ENCODE data around the gene TAGLN2. TPM values are rescaled to one million over a fixed set of nuclear protein-coding genes. Genes with fewer than 3 reads are reported as not detected.

The TAGLN2 gene
- total RNA-seq, 1 donor from 2014 or later, result 435 TPM

GRCh38 chr1:159915571-159916241 lies 9.6 kb downstream of the TAGLN2 start:
- Histone ChIP-seq H3K36me3 (peaks cover 44% of the 10 kb centered on the region), H3K27ac (peak overlapping the region; percentile 17), H3K27me3 (no peaks in the 10 kb centered on the region), H3K9me3 (no peaks in the 10 kb centered on the region), H3K4me3 (no peak overlapping the region), H3K4me1 (peaks cover 66% of the 10 kb centered on the region)
- DNase-seq (peak; percentile 18), ATAC-seq (no peak)
- intact Hi-C loops (cut with DNase I), result no loop called here
- no peak for TF ChIP-seq CTCF (IDR thresholded peaks at IDR 0.05)

GRCh38 chr1:159914252-159915018 lies 10.9 kb downstream of the TAGLN2 start:
- intact Hi-C loops (cut with DNase I), result no loop called here
- Histone ChIP-seq H3K4me1 (peaks cover 67% of the 10 kb centered on the region), H3K4me3 (no peak overlapping the region), H3K9me3 (no peaks in the 10 kb centered on the region), H3K36me3 (peaks cover 31% of the 10 kb centered on the region), H3K27ac (peak overlapping the region; percentile 42), H3K27me3 (no peaks in the 10 kb centered on the region)
- no peak for TF ChIP-seq CTCF (IDR thresholded peaks at IDR 0.05)
- DNase-seq, result peak; percentile 57
- ATAC-seq, result peak; percentile 37

- Histone ChIP-seq H3K27ac (peak overlapping the region; percentile 42), H3K9me3 (no peaks in the 10 kb centered on the region), H3K4me3 (no peak overlapping the region), H3K36me3 (peaks cover 23% of the 10 kb centered on the region), H3K4me1 (peaks cover 60% of the 10 kb centered on the region), H3K27me3 (no peaks in the 10 kb centered on the region)
- intact Hi-C loops (cut with DNase I), result no loop called here
- DNase-seq (peak; percentile 66), ATAC-seq (peak; percentile 57)
- no peak for TF ChIP-seq CTCF (IDR thresholded peaks at IDR 0.05)
Measured at GRCh38 chr1:159913451-159914192, 11.7 kb downstream of the TAGLN2 start.

- H3K4me3 ChIP-seq, result no peak overlapping the region
- H3K27ac ChIP-seq, result peak overlapping the region; percentile 70
- H3K4me1 ChIP-seq, result peaks cover 53% of the 10 kb centered on the region
- no peak for TF ChIP-seq CTCF (IDR thresholded peaks at IDR 0.05)
- H3K9me3 ChIP-seq, result no peaks in the 10 kb centered on the region
- peaks cover 2% of the 10 kb centered on the region for H3K36me3 ChIP-seq
- intact Hi-C loops (cut with DNase I), result no loop called here
- ATAC-seq (no peak), DNase-seq (peak; percentile 22)
- no peaks in the 10 kb centered on the region for H3K27me3 ChIP-seq
Measured at GRCh38 chr1:159911326-159912070, 13.8 kb downstream of the TAGLN2 start.
